ENCODE results near the gene SHISA4.

- TF ChIP-seq EZH2phosphoT487 (IDR thresholded peaks at IDR 0.05; ENCODE audit: insufficient read depth, low read depth) (no peak), EZH2 (IDR thresholded peaks at IDR 0.05; ENCODE audit: insufficient read depth, poor library complexity, severe bottlenecking) (no peak)
Observed at GRCh38 chr1:201930137-201930536, 41.4 kb downstream of the SHISA4 start.
